HG02884 (cell line): ENCODE data around the gene DMBT1.

Source experiments
- ATAC-seq: cut with Tn5 transposase; IDR thresholded peaks from one replicate; pipeline ENCODE4 v1.9.1; 2021; ENCODE audit warnings: mild to moderate bottlenecking, moderate library complexity; ENCODE audit not compliant: unreplicated experiment

DMBT1 gene

GRCh38 chr10:122548407-122549085, 12.0 kb upstream of the DMBT1 start:
- ATAC-seq = no peak

- ATAC-seq = no peak
Measured at GRCh38 chr10:122549636-122550035, 10.9 kb upstream of the DMBT1 start.

GRCh38 chr10:122550427-122550826, 10.1 kb upstream of the DMBT1 start:
- no peak for ATAC-seq

GRCh38 chr10:122550983-122551382, 9.6 kb upstream of the DMBT1 start:
- ATAC-seq = no peak

GRCh38 chr10:122551450-122551849, 9.1 kb upstream of the DMBT1 start:
- ATAC-seq = no peak

DNA sequence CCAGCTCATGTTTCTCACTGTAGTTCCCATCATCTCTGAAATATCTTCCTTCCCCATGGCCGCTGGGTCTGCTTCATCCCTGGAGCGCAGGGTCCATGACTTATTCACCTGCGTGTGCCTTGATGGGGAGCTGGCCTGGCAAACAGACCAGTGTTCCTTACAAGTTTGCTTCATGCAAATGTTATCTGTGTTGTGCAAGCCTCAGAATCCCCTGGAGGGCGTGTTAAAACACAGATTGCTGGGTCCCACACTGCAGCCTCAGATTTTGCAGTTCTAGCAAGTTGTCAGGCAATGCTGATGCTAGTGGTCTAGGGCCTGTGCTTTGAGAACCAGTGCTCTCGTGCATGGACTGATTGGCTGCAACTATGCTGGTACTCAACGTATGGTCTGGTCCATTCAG, 7.2 kb upstream of the DMBT1 start:
- no peak for ATAC-seq

DNA sequence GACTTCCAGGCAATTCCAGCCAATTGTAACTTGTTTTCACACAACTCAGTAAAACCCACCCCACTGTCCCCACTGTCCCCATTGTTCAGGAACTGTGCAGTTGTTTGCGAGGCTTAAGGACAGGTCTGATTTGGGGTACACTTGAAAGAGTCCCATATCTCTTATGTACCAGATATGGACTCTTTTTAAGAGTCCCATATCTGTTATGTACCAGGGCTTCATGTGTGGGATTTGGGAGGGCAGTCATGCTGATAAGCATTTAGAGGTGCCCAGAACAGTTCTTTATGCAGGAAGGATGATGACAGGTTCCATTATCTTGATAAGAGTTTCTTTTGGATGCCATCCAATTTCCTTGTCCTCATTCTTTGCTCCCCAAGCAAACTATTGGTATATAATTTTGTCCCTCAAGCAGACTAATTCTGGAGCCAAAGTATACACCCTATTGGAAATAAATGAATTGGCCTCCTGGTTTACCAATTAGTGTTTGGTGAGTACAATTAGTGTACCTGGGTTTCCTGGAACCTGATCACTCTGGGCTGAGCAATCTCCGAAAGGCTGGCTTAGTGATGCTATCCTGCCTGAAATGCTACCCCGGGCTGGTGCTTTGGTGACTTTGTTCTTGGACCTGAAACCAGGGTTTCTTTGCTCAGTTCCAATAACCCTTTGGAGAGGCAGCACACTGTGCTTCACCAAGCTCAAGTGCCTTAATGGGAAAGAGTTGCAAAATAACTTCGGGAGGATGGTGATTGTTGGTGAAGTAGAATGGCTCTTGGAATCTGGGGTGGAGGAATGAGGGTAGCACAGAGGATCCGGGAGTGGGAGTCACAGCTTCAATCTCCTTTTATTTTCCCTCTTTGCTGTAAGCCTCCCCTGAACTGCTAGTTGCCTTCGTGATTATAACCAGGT, 6.2 kb upstream of the DMBT1 start:
- no peak for ATAC-seq

GRCh38 chr10:122555442-122555841, 5.1 kb upstream of the DMBT1 start:
- no peak for ATAC-seq

DNA sequence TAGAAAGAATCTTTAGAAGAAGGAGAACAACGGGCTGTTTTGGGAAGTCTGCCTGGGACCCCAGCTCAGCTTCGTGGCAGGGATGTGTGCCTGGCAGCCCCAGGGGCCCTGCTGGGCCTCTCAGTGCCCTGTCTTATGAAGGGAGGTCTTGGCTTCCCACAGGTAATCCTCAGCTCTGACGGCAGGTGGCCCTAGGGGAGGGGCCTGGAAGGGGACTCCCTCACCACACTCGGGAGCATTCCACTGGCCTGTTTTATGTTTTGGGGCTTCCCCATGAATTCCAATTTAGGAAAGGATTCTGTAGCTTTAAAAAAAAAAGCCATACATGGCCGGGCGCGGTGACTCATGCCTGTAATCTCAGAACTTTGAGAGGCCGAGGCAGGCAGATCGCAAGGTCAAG, 3.0 kb upstream of the DMBT1 start:
- no peak for ATAC-seq

DNA sequence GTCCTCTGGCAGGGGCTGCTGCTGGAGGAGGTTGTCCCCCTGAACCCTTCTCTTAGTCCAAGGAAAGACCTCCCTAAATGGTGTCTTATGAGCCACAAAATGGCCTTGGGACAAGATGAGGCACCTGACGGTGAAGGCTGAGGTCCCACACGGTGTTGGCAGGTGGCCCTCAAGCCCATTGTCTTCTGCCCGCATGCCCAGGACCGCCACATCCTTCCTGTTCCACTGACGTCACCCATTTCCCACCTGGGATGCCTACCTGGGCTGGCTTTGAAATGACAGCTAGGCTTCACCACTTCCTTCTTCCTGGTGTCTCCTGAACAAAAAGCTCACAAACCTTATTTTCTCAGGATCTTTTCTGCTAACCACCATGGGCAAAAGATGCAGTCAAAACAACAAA, 2.1 kb upstream of the DMBT1 start:
- ATAC-seq = no peak

GRCh38 chr10:122559228-122559627, 1.3 kb upstream of the DMBT1 start:
- ATAC-seq = no peak

GRCh38 chr10:122561212-122561611, 658 bp downstream of the DMBT1 start:
- ATAC-seq = no peak

DNA sequence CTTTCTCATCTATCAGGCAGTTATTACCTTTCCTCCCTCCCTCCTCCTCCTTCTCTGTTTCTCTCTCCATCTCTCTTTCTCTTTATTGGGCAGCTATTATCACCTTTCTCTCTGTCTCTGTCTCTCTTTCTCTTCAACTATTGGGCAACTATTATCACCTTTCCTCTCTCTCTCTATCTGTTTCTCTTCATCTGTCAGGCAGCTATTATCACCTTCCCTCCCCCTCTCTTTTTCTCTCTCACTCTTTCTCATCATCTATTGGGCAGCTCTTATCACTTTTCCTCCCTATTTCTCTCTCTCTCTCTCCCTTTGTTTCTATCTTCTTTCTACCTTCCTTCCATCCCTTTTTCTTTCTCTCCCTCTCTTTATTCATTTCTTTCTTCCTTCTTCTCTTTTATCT, 1.2 kb downstream of the DMBT1 start:
- no peak for ATAC-seq

DNA sequence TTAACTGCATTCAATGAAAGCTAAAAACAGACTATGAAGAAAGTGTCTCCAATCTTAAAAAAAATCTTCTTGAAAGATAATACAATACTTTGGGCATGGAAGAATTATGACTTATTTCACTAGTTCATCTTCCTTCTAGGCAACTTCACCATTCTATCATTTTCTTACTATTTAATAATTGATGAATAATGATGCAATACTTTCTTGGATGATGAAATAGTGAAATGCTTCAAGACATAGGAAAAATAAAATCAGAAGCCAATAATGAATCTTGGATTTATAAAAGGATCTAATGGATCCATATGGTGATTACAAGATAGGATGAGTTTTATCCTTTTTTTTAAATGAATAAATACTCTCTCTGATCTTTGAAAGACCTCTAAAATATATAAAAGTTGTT, 4.4 kb downstream of the DMBT1 start:
- ATAC-seq = no peak

DNA sequence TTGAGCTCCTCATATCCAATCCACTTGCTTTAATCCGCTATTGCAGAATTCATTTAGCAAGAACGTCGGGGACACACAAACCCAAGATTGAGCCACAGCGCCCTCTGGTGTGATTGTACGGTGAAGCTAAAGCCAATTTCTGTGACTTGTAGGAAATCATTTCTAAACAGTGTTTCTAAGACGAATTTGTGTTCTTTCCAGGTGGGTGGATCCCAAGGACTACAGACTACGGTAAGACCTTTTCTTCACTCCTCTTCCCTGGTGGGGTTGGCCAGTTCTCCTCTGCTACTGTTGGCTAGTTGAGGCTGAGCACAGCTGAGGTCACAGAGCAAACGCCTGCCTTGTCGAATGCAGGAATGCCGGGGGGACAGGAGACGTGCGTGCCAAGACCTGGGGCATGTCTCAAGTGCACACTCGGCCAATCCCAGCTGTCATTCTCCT, 5.2 kb downstream of the DMBT1 start:
- no peak for ATAC-seq

DNA sequence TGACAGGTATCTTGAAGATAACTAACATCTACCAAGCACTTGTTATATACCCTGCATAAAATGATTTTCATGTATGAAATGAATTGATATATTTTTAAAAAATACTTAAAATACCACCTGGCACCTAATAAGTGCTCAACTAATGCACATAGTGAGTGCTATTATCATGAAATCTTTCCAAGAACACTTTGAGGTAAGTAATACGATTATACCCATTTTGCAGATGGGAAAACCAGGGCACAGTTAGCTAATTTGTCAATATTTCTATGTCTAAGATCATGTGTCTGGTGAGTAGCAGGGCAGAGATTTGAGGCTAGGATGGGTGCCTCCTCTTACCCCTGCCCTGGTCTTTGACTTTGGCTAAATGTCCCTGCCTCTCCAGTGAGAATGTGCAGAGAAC, 6.1 kb downstream of the DMBT1 start:
- no peak for ATAC-seq

DNA sequence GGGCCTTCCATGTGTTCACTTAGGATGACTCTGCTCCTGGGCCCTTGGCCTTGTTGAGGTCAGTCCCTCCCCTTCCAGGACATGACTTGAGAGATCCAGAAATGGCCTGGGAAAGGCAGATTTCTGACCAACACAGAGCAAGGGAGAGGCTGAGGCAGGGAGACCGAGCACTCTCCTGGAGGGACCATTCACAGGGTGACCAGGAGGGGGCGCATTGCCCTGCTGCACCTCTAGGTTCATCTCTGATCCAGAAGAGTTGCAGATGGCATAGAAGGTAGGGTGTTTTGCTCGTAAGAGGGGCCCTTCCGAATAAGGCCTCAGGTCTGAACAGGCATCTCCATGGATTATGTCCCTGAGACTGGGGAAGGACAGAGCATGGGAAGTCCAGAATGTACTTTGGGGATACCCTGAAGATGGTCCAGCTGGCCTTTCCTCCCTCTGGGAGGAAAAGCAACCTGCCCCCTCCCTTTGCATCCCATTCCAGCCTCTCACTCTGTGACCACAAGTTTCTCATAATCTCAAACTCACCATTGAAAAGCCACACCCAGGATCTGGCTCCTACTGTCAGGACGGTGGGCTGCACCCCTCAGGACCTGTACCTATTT, 6.6 kb downstream of the DMBT1 start:
- ATAC-seq = no peak

- ATAC-seq = no peak
Measured at GRCh38 chr10:122568551-122568950, 8.0 kb downstream of the DMBT1 start.

DNA sequence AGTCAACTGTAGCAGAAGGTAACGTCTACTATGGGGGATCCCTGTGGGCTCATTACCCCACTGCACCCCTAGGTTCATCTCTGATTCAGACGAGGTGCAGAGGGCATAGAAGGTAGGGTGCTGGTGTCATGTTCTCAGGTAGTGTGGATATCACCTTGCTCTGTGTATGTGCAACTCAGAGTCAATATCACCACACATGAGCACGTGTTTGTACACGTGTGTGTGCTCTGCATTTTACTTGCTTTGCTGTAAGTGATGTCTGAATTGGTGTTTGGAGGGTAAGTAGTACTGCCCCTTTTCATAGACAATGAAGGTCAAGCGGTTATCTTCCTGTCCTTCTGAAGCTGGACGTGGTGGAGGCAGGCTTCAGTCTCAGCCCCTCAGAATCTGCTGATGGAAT, 10.4 kb downstream of the DMBT1 start:
- ATAC-seq = no peak

- no peak for ATAC-seq
Measured at GRCh38 chr10:122571892-122572291, 11.3 kb downstream of the DMBT1 start.

- ATAC-seq = no peak
Measured at GRCh38 chr10:122575776-122576175, 15.2 kb downstream of the DMBT1 start.

GRCh38 chr10:122576291-122576690, 15.7 kb downstream of the DMBT1 start:
- no peak for ATAC-seq
